Stimulated activated CD4-positive, alpha-beta T cell treated with anti-CD3 and anti-CD28 coated beads, Interleukin-4, amount 100 ng/mL, for 48 hours (primary cell): Measurements from ENCODE around the gene KRTAP10-10.
"Not testable (repeated sequence)": the region's sequence is repeated elsewhere in the genome, so short reads cannot be mapped to it uniquely, and the experiment has no call there.

Experiments used
- DNase-seq, 2 donors: peaks; one replicate each; pipeline ENCODE4 v3.0.0-alpha.2; 2020; ENCODE audit warnings: low read depth in 2 of 2

The KRTAP10-10 gene

DNA sequence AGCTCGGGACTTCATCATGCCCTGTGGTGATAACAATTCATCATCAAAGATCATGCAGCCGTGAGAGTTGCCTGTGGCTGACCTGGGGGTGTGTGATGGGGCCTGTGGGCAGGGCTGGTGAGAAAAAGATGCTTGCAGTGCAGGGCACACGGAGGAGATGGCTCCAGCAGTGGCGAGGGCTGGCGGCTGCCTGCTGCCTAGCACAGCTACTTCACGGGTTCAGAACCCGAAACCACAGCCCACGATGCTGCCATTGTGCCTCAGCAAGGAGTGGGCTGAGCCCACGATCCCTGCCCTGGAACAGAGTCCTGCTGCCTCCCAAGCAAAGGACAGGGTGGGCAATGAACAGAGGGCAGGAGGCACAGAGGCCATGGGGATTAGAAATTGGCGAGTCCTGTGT lies 10.9 kb upstream of the KRTAP10-10 start:
- DNase-seq: no peak

DNA sequence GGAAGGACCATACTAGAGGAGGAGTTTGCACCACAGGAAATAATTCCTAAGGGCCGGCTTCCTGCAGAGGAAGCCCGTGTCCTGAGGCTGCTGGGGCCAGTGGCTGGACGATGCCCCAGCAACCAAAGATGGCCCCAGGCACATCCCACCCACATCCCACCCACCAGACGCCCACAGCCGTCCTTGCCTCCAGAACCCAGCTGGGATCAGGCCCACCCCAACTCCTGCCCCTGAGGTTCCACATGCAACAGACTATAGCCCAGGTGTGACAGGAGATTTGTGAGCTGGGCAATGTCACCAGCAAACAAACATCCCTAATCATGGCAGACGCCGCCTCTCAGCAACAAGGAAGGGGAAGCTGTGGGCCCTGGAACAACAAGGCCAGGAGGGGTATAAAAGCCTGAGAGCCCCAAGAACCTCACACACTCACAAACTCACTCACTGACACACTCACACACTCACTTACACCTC lies 10.4 kb upstream of the KRTAP10-10 start, which contains the start of gene KRTAP10-9:
Gene KRTAP10-9, plus strand, starts transcription at position 421 of the 471 bp plus-strand sequence. CDS start 79 bp downstream, outside the sequence.
- no peak for DNase-seq

DNA sequence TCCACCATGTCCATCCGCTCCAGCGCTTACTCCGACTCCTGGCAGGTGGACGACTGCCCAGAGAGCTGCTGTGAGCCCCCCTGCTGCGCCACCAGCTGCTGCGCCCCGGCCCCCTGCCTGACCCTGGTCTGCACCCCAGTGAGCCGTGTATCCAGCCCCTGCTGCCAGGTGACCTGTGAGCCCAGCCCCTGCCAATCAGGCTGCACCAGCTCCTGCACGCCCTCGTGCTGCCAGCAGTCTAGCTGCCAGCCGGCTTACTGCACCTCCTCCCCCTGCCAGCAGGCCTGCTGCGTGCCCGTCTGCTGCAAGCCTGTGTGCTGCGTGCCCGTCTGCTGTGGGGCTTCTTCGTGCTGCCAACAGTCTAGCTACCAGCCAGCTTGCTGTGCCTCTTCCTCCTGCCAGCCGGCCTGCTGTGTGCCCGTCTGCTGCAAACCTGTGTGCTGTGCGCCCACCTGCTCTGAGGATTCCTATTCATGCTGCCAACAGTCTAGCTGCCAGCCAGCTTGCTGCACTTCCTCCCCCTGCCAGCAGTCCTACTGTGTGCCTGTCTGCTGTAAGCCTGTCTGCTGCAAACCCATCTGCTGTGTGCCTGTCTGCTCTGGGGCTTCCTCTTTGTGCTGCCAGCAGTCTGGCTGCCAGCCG lies 9.9 kb upstream of the KRTAP10-10 start:
- DNase-seq: not testable (repeated sequence)

DNA sequence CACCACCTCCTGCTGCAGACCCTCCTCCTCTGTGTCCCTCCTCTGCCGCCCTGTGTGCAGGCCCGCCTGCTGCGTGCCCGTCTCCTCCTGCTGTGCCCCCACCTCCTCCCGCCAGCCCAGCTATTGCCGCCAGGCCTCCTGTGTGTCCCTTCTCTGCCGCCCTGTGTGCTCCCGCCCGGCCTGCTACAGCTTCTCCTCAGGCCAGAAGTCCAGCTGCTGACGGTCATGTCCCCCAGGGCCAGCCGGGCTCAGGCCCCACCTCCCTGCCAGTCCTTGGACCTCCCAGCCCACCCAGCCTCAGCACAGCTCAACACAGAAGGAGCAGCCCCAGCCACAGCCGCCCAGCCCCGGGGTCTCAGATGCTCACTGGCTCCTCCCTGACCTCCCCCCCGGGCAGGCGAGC lies 9.3 kb upstream of the KRTAP10-10 start:
- DNase-seq: not testable (repeated sequence)

DNA sequence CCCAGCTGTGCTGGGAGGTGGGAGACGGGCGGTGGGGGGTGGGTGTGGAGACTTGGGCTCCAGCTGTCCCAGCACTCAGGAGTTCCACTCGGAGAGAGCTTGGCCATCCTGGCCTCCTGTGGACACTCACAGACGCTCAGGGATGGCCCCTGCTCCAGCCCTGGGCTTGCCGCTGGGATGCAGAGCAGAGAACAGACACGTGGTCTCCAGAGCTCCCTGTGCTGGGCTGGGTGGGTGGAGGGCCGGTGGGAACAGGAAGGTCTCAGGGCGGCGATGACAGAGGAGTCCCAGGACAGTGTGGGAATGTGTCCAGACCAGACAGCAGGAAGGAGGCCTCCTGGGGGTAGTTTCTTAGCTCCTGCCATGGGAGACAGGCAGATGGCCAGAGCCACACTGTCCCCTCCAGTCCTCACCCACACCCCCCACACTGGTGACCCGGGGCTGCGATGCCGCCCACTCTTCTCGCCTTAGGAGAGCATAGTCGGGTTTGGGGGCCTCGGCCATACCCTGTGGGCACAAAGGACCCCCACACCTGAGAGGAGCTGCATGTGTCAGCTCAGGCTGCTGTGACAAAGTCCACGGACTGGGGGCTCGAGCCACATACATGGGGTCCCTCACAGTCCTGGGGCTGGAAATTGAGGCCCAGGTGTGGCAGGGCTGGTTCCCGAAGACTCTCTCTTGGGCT lies 8.3 kb upstream of the KRTAP10-10 start:
- no peak for DNase-seq

DNA sequence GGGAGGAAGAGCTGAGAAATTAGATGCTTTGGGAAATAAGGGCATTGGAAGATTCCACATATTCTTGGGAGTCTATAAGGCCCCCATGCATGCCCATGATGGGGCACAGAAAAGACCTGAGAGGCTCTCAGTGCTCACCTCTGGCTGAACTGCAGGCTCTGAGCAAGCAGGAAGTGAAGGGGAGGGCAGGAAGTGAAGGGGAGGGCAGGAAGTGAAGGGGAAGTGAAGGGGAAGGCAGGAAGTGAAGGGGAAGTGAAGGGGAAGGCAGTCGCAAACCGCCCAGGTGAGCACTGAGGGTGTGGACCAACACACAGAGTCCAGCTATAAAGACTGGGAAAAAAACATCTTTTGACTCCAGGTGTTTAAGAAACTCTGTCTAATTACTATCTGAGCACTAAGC lies 6.7 kb upstream of the KRTAP10-10 start:
- DNase-seq: no peak

DNA sequence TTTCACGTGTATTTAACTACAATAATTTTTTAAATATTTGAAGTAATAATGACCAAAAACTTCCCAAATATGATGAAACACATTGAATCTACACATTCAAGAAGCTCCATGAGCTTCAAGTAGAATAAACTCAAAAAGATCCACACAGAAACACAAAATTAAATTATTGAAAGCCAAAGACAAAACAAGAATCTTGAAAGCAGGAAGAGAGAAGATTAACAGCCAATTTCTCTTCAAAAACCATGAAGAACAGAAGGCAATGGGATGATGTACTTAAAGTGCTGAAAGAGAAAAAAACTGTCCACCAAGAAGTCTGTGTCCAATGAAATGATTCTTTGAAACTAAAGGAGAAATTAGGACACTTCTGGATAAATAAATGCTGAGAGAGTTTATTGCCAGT lies 5.1 kb upstream of the KRTAP10-10 start:
- DNase-seq: no peak

DNA sequence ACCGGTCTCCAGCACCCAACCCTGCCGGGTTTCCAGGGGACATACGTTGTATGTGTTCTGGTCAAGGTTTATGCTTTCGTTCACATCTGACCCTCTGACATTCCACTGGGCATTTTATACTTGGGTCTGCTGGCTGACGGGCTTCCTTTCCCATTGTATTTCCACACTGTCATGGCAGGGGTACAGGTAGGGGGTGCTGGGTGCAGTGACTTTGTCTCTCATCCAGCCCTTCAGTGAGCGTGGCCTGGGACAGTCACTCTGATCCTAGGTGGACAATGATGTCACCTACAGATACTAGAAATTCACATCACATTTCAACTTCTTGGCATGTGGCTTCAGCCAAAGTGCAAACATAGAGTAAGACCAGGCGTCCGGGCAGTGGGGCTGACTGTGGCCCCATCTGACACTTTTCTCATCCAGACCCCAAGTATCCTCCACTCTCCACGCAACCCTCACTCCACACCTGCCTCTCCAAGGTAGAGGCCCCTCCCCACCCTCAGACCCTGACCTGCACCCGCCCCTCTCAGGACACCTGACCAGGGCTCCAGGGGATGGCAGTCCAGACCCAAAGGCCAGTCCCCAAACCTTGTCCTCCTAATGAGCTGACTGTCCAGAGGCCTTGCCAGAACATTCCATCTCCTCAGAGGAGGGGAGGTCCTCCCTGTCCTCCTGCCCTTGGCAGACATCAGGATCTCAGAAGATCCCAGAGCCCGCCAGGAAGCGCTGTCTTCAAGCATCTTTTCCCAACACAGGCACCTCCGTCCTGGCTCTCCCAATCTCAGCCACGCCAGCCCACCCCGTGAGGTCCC lies 743 bp upstream of the KRTAP10-10 start:
- no peak for DNase-seq

DNA sequence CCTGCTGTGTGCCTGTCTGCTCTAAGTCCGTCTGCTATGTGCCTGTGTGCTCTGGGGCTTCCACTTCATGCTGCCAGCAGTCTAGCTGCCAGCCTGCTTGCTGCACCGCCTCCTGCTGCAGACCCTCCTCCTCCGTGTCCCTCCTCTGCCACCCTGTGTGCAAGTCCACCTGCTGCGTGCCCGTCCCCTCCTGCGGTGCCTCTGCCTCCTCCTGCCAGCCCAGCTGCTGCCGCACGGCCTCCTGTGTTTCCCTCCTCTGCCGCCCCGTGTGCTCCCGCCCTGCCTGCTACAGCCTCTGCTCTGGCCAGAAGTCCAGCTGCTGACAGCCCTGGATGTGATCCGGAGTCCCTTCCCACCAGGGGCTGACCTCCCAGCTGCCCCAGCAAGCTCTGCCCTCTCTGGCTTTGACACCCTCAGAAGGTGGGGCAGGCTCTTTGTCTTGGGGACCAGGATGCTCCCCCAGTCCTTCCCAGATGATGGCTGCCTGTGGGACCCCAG lies 744 bp downstream of the KRTAP10-10 start:
- not testable (repeated sequence) for DNase-seq

DNA sequence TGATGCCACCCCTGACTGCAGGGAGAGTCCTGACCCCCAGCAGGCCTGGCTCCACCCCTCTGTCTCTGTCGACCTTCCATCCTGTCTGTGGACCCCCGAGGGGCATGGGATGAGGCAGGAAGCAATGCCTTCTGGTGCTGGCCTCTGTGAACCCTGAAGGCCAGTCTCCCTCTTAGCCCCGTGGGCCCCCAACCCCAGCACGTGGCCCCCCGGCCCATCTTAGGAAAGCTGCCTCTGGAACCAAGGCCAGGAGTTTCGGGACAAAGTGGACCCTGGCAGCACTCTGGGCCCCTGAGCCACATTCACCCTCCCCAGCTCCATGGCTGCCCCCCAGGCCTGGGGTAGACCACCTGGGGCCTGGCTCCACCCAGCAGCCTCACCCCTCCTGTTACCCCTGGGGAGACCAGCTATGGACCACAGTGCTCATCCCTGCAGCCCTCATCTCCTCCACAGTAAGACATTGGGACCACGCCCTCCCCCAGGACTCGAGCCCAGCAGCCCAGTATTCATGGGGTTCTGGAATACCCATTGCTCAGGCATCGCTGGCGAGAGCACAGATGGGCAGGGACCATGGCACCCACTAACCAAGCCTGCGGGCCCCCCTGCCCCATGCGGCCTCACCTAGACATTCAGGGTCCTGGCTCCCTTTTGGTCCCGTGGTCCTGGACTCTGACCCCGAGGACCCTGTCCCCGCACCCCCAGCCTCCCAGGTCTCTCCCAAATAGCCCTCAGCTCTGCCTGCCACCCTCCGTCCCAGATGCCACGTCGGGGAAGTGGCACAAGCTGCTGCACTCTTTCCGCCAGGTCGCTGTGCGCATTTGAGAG lies 1.6 kb downstream of the KRTAP10-10 start:
- DNase-seq: not testable (repeated sequence)

DNA sequence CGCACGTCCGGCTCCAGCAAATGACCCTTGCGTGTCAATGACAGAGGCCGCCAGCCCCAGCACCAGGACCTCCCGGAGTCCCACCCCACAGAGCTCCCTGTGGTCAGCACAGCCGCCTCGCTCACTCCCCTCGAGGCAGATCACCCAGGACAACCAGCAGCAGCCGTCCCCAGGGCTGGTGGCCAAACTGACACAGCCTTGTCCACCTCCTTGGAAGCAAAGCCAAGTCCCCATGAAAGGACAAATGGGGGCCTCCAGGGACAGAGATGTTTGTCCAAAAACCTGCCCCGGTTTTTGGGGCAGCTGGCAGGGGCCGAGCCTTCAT lies 2.1 kb downstream of the KRTAP10-10 start:
- DNase-seq: no peak

DNA sequence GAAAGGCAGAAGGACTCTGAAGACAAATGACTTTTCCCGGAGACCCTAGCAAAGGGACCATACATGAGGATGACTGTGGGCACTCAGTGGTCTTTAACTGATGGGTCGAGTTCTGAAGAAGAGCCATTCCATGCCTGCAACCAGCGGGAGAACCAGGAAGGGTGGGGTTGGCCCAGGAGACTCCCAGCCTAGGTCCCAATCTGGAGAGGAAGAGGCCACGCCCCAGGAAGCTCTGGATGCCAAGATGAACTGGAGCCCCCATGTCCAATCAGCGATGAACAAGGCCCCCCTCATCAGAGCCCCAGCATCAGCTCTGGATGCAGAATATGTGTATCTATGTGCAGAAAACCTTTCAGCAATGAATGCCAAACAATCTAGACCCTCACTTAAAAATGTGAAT lies 3.6 kb downstream of the KRTAP10-10 start:
- no peak for DNase-seq

DNA sequence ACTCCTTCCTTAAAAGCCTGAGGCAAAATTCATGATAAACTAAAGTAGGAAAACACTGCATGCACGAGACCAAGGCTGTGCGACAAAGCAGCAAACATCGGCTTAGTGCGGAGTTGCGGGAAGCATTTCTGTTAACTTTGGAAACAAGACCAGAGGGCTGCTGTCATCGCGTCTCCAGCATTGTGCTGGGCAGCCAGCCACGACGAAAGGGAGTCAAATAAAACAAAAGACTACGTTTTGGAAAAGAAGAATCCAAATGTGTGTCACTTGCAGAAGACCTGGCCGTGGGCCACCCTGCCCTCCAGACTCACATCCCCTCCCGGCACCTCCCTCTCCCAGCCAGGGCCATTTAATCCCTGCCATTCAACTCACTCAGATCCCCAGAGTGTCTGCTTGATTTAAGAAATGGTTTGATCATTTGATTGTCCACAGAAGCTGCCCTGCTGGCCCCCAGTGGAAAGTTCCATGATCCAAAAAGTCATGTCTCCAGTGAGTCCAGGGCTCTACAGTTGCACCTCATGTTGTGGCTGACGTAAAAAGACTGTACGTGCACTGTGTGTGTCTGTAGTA lies 6.7 kb downstream of the KRTAP10-10 start:
- no peak for DNase-seq

DNA sequence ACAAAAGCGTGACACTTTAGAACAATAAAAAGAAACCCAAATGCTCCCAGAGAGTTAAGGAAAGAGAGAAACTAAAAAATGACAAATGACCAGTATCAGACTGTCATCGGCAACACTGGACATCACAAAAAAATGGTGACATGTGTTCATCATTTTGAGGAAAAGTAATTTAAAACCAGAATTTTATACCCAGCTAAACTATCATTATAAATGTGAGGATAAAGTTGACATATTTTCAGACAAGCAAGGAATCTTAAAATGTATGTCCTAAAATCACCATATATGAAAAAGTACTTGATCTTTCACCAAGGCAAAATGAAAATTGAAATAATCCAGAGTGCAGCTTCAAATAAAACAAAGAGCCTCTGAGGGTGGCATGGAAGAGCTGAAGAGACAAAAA lies 7.7 kb downstream of the KRTAP10-10 start:
- no peak for DNase-seq

DNA sequence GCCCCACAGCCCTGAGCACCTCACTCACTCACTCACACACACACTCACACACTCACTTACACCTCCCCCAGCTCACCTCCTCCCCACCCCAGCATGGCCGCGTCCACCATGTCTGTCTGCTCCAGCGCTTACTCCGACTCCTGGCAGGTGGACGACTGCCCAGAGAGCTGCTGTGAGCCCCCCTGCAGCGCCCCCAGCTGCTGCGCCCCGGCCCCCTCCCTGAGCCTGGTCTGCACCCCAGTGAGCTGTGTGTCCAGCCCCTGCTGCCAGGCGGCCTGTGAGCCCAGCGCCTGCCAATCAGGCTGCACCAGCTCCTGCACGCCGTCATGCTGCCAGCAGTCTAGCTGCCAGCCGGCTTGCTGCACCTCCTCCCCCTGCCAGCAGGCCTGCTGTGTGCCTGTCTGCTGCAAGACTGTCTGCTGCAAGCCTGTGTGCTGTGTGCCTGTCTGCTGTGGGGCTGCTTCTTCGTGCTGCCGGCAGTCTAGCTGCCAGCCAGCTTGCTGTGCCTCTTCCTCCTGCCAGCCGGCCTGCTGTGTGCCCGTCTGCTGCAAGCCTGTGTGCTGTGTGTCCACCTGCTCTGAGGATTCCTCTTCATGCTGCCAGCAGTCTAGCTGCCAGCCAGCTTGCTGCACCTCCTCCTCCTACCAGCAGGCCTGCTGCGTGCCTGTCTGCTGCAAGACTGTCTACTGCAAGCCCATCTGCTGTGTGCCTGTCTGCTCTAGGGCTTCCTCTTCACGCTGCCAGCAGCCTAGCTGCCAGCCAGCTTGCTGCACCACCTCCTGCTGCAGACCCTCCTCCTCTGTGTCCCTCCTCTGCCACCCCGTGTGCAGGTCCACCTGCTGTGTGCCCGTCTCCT lies 9.4 kb downstream of the KRTAP10-10 start, which contains the start of gene KRTAP10-11:
Gene KRTAP10-11, plus strand, starts transcription at position 49 of the 856 bp plus-strand sequence. Its CDS starts 45 bp downstream, at position 94.
- DNase-seq: not testable (repeated sequence)

DNA sequence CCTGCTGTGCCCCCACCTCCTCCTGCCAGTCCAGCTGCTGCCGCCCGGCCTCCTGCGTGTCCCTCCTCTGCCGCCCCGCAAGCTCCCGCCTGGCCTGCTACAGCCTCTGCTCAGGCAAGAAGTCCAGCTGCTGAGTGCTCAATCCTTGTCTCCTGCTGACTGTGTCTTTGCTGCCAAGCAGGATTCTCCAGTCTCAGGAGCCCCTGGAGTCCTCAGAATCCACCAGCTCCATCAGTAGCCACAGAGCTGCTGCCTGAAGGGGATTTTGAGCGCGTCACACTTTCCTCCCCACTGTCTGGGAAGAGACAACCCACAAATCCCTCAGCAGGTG lies 10.0 kb downstream of the KRTAP10-10 start:
- DNase-seq: no peak

DNA sequence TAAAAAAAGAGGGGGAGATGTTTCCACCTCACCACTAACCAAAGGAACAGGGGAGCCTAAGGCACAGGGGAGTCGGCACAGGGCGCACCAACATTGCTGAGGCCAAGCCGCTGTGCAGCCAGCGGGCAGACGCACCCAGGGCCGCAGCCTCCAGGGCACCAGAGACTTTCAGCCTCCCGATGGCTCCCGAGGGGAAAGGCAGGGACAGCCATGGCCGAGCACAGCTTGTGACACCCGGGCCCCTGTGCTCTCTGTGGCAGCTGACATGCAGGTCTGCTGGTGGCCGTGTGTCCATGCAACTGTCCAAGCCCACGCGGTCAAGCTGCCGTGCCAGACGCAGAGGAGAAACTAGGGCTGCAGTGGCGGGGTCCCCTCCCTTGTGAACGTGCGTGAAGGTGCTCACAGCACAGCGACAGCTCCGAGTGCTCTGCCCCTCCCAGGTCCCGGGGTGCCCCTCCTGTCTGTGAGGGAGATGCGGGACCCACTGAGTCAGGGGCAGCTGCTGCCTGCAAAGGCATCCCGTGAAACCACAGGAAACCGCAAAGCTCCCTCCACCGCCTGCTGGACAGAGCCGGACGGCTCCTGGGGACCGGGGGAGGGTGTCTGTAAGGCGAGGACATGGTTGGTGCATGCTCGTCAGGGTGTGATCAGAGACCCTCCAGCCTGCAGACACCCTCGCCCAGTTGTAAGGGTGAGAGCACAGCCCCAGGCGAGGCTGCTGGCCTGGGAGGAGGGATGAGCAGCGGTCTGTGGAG lies 11.6 kb downstream of the KRTAP10-10 start:
- no peak for DNase-seq

DNA sequence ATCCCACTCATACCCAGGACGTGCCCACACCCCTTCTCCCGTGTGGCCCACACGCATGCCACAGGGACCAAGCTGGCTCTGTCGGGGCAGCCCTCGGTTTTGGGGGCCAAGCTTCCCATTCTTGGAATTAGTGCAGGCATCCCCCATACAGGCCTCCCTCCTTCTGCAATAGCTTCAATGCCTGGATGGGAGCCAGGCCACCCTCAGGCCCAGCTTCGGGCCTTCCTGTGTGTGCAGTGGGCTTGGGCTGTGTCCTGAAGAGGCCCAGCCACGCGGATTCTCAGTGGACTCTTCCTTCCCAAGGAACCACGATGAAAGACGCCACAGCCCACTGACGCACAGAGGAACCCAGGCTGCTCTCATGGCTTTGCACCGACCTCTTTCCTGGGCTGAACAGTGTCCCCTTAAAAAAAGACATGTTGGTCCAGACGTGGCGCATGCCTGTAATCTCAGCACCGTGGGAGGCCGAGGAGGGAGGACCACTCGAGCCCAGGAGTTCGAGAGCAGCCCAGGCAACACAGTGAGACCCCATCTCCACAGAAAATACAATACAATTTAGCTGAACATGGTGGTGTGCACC lies 12.5 kb downstream of the KRTAP10-10 start:
- no peak for DNase-seq
